Glomerular visceral epithelial cell (primary cell): ENCODE results near the gene NLRP13.

ENCODE experiments used
- DNase-seq: peaks from one replicate; pipeline ENCODE4 v3.0.0-alpha.2; 2016; ENCODE audit errors: extremely low spot score

The NLRP13 gene

GRCh38 chr19:55901369-55902079 is 30.6 kb downstream of the NLRP13 start:
- no peak for DNase-seq

DNA sequence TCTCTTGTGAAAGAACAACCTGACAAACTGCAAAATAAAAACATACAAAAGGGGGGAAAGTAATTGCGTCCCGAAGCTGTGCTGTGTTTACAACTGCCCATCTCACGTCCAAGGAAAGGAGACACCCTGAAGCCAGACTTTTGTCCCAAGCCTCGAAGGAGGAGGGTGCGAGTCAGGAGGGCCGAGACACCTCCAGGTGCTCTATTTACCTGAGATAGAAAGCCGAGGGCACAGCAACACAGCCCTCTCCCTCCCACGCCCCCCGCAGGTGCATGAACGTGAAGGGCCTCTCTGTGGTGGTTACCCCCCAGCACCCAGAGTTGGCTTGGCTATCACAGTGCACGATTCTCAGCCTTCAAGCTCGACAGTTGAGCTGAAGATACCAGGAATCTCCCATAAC is 33.2 kb downstream of the NLRP13 start:
- no peak for DNase-seq

- no peak for DNase-seq
Measured at GRCh38 chr19:55882626-55883025, 49.5 kb downstream of the NLRP13 start.

GRCh38 chr19:55877211-55877610 is 54.9 kb downstream of the NLRP13 start:
- no peak for DNase-seq

- no peak for DNase-seq
Measured at GRCh38 chr19:55870736-55871135, 61.4 kb downstream of the NLRP13 start.

GRCh38 chr19:55867101-55867500 is 65.0 kb downstream of the NLRP13 start:
- no peak for DNase-seq

GRCh38 chr19:55866521-55866920 is 65.6 kb downstream of the NLRP13 start:
- DNase-seq, result no peak

- DNase-seq, result no peak
Measured at GRCh38 chr19:55858969-55859368, 73.2 kb downstream of the NLRP13 start.

DNA sequence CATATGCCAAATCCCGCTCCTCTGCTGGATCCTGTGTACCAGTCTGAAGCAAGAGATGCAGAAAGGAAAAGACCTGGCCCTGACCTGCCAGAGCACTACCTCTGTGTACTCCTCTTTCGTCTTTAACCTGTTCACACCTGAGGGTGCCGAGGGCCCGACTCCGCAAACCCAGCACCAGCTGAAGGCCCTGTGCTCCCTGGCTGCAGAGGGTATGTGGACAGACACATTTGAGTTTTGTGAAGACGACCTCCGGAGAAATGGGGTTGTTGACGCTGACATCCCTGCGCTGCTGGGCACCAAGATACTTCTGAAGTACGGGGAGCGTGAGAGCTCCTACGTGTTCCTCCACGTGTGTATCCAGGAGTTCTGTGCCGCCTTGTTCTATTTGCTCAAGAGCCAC is 73.7 kb downstream of the NLRP13 start:
- no peak for DNase-seq

DNA sequence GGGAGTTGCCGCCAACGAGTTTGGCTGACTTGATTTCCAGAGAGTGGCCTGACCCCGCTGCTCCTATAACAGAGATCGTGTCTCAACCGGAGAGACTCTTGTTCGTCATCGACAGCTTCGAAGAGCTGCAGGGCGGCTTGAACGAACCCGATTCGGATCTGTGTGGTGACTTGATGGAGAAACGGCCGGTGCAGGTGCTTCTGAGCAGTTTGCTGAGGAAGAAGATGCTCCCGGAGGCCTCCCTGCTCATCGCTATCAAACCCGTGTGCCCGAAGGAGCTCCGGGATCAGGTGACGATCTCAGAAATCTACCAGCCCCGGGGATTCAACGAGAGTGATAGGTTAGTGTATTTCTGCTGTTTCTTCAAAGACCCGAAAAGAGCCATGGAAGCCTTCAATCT is 74.2 kb downstream of the NLRP13 start:
- DNase-seq, result no peak

- no peak for DNase-seq
Measured at GRCh38 chr19:55857149-55857548, 75.0 kb downstream of the NLRP13 start.

- DNase-seq, result no peak
Measured at GRCh38 chr19:55855160-55855559, 77.0 kb downstream of the NLRP13 start.
